HG02885 (cell line): ENCODE results near the gene CKB.
A peak's percentile ranks its signal among the peaks of the same experiment; 100 is the strongest.

ENCODE experiments used
- ATAC-seq: cut with Tn5 transposase; IDR thresholded peaks from one replicate; pipeline ENCODE4 v1.9.1; 2021; ENCODE audit warnings: mild to moderate bottlenecking; ENCODE audit not compliant: unreplicated experiment, poor library complexity

Gene CKB

GRCh38 chr14:103496776-103497175 is 25.9 kb downstream of the CKB start:
- no peak for ATAC-seq

- no peak for ATAC-seq
Observed at GRCh38 chr14:103495854-103496253, 26.8 kb downstream of the CKB start.

GRCh38 chr14:103492156-103492925 is 30.3 kb downstream of the CKB start:
- no peak for ATAC-seq

- no peak for ATAC-seq
Observed at GRCh38 chr14:103491691-103492090, 30.9 kb downstream of the CKB start.

- ATAC-seq, result no peak
Observed at GRCh38 chr14:103489621-103490020, 33.0 kb downstream of the CKB start.

- no peak for ATAC-seq
Observed at GRCh38 chr14:103488960-103489359, 33.7 kb downstream of the CKB start.

GRCh38 chr14:103488071-103488470 is 34.6 kb downstream of the CKB start:
- no peak for ATAC-seq

- no peak for ATAC-seq
Observed at GRCh38 chr14:103485504-103485903, 37.1 kb downstream of the CKB start.

- ATAC-seq, result no peak
Observed at GRCh38 chr14:103483600-103483999, 39.0 kb downstream of the CKB start.

GRCh38 chr14:103480595-103480994 is 42.0 kb downstream of the CKB start:
- peak; percentile 73 for ATAC-seq

- no peak for ATAC-seq
Observed at GRCh38 chr14:103476631-103477030, 46.0 kb downstream of the CKB start.

- ATAC-seq, result no peak
Observed at GRCh38 chr14:103476065-103476464, 46.6 kb downstream of the CKB start.

GRCh38 chr14:103474893-103475292 is 47.7 kb downstream of the CKB start:
- no peak for ATAC-seq

GRCh38 chr14:103472939-103473338 is 49.7 kb downstream of the CKB start:
- no peak for ATAC-seq
